Activated T-cell treated with anti-CD3 and anti-CD28 coated beads for 24 hours (primary cell): ENCODE data around the gene PAX3.

Source experiments
- DNase-seq: peaks from one replicate; pipeline ENCODE4 v3.0.0-alpha.2; 2020; ENCODE audit warnings: low read depth

Gene PAX3

GRCh38 chr2:222296911-222297599 lies 1.7 kb downstream of the PAX3 start:
- no peak for DNase-seq

GRCh38 chr2:222296311-222296741 lies 2.5 kb downstream of the PAX3 start:
- no peak for DNase-seq

- no peak for DNase-seq
These were observed 3.3 kb downstream of the PAX3 start for GRCh38 chr2:222295368-222296062.

- DNase-seq: no peak
These were observed 3.8 kb downstream of the PAX3 start for GRCh38 chr2:222294996-222295367.

- no peak for DNase-seq
These were observed 4.9 kb downstream of the PAX3 start for GRCh38 chr2:222293660-222294630.

GRCh38 chr2:222292149-222293134 lies 6.4 kb downstream of the PAX3 start:
- DNase-seq: no peak

GRCh38 chr2:222291485-222291841 lies 7.3 kb downstream of the PAX3 start:
- DNase-seq: no peak

- no peak for DNase-seq
These were observed 7.9 kb downstream of the PAX3 start for GRCh38 chr2:222290736-222291484.

- no peak for DNase-seq
These were observed 8.4 kb downstream of the PAX3 start for GRCh38 chr2:222290401-222290735.

- DNase-seq: no peak
These were observed 9.3 kb downstream of the PAX3 start for GRCh38 chr2:222289278-222290160.

- DNase-seq: no peak
These were observed 10.1 kb downstream of the PAX3 start for GRCh38 chr2:222288590-222289277.

GRCh38 chr2:222287862-222288479 lies 10.8 kb downstream of the PAX3 start:
- DNase-seq: no peak

- DNase-seq: no peak
These were observed 14.3 kb downstream of the PAX3 start for GRCh38 chr2:222284466-222284865.

GRCh38 chr2:222283634-222284033 lies 15.2 kb downstream of the PAX3 start:
- no peak for DNase-seq

- DNase-seq: no peak
These were observed 17.3 kb downstream of the PAX3 start for GRCh38 chr2:222281506-222281905.

GRCh38 chr2:222280795-222281194 lies 18.0 kb downstream of the PAX3 start:
- no peak for DNase-seq

GRCh38 chr2:222272446-222273015 lies 26.3 kb downstream of the PAX3 start:
- no peak for DNase-seq

- no peak for DNase-seq
These were observed 26.9 kb downstream of the PAX3 start for GRCh38 chr2:222271854-222272253.
